AG10803 (cell line): ENCODE measurements around the gene UBE2V1.

Experiments
- DNase-seq: peaks from one replicate; pipeline ENCODE4 v3.0.0; 2010; ENCODE audit warnings: low read depth
- H3K4me3 ChIP-seq: 2 replicates; pipeline ENCODE4 v1.5.1; 2011; ENCODE audit warnings: mild to moderate bottlenecking, low read length, control low read depth
- CTCF ChIP-seq: conservative IDR thresholded peaks from 2 replicates; pipeline ENCODE4 v1.5.1; 2011; ENCODE audit warnings: mild to moderate bottlenecking, low read length, control low read depth, inconsistent platforms

UBE2V1 gene

GRCh38 chr20:50057714-50058053 is 55.3 kb downstream of the UBE2V1 start:
- no peak for DNase-seq
- H3K4me3 ChIP-seq = no peak overlapping the region
- TF ChIP-seq CTCF = no peak

- no peak overlapping the region for H3K4me3 ChIP-seq
- no peak for TF ChIP-seq CTCF
- no peak for DNase-seq
Measured at GRCh38 chr20:50056951-50057713, 55.8 kb downstream of the UBE2V1 start.

- no peak for TF ChIP-seq CTCF
- DNase-seq = no peak
- no peak overlapping the region for H3K4me3 ChIP-seq
Measured at GRCh38 chr20:50056408-50056926, 56.5 kb downstream of the UBE2V1 start.

- no peak for TF ChIP-seq CTCF
- no peak overlapping the region for H3K4me3 ChIP-seq
- DNase-seq = no peak
Measured at GRCh38 chr20:50055524-50056083, 57.3 kb downstream of the UBE2V1 start.

GRCh38 chr20:50054626-50055511 is 58.1 kb downstream of the UBE2V1 start:
- no peak for TF ChIP-seq CTCF
- peak; percentile 55 for DNase-seq
- no peak overlapping the region for H3K4me3 ChIP-seq

- TF ChIP-seq CTCF = no peak
- DNase-seq = no peak
- H3K4me3 ChIP-seq = no peak overlapping the region
Measured at GRCh38 chr20:50054231-50054547, 58.8 kb downstream of the UBE2V1 start.
